H7 (cell line): Measurements from ENCODE around the gene PSME3IP1. TPM values are rescaled to one million over a fixed set of nuclear protein-coding genes. Genes with fewer than 3 reads are reported as not detected.

Source experiments
- DNase-seq: peaks from one replicate; pipeline ENCODE4 v3.0.0; 2012
- H3K27me3 ChIP-seq: 2 replicates; pipeline ENCODE4 v1.6.0; 2011; ENCODE audit warnings: mild to moderate bottlenecking, low read length; ENCODE audit not compliant: control insufficient read depth, insufficient read depth
- H3K36me3 ChIP-seq: replicated peaks from 2 replicates; pipeline ENCODE4 v1.5.1; 2011; ENCODE audit warnings: low read length; ENCODE audit not compliant: control insufficient read depth, insufficient read depth
- H3K4me3 ChIP-seq: 2 replicates; pipeline ENCODE4 v1.5.1; 2011; ENCODE audit warnings: low read depth, mild to moderate bottlenecking, control low read depth, low read length, moderate library complexity; ENCODE audit not compliant: insufficient read depth
- total RNA-seq: library from RNA; depleted of rRNA; stranded (reverse); fragments of >200 nt; shearing (Covaris generic); gene quantifications from 2 replicates; pipeline ENCODE4 v1.2.3, GENCODE V29; 2014

Gene PSME3IP1
- total RNA-seq, 1 experiment from 2014 or later = 63.3 TPM

GRCh38 chr16:57167538-57167937 is 18.3 kb downstream of the PSME3IP1 start:
- Histone ChIP-seq H3K4me3 (no peak overlapping the region), H3K27me3 (no peaks in the 10 kb centered on the region), H3K36me3 (peaks cover 38% of the 10 kb centered on the region)
- no peak for DNase-seq

- H3K36me3 ChIP-seq = peaks cover 34% of the 10 kb centered on the region
- H3K4me3 ChIP-seq = no peak overlapping the region
- no peaks in the 10 kb centered on the region for H3K27me3 ChIP-seq
- DNase-seq = no peak
These were observed 18.9 kb downstream of the PSME3IP1 start for GRCh38 chr16:57166951-57167350.

- no peaks in the 10 kb centered on the region for H3K27me3 ChIP-seq
- no peak overlapping the region for H3K4me3 ChIP-seq
- no peak for DNase-seq
- peaks cover 29% of the 10 kb centered on the region for H3K36me3 ChIP-seq
These were observed 19.4 kb downstream of the PSME3IP1 start for GRCh38 chr16:57166451-57166850.

GRCh38 chr16:57165938-57166337 is 19.9 kb downstream of the PSME3IP1 start:
- Histone ChIP-seq H3K27me3 (no peaks in the 10 kb centered on the region), H3K36me3 (peaks cover 27% of the 10 kb centered on the region), H3K4me3 (no peak overlapping the region)
- DNase-seq = no peak

- no peak for DNase-seq
- no peak overlapping the region for H3K4me3 ChIP-seq
- peaks cover 26% of the 10 kb centered on the region for H3K36me3 ChIP-seq
- no peaks in the 10 kb centered on the region for H3K27me3 ChIP-seq
These were observed 20.4 kb downstream of the PSME3IP1 start for GRCh38 chr16:57165483-57165882.

- Histone ChIP-seq H3K36me3 (peaks cover 20% of the 10 kb centered on the region), H3K27me3 (no peaks in the 10 kb centered on the region), H3K4me3 (no peak overlapping the region)
- no peak for DNase-seq
These were observed 22.0 kb downstream of the PSME3IP1 start for GRCh38 chr16:57163842-57164241.

- peaks cover 9% of the 10 kb centered on the region for H3K36me3 ChIP-seq
- no peak overlapping the region for H3K4me3 ChIP-seq
- H3K27me3 ChIP-seq = no peaks in the 10 kb centered on the region
- peak; percentile 38 for DNase-seq
These were observed 26.4 kb downstream of the PSME3IP1 start for GRCh38 chr16:57159447-57159846.

- Histone ChIP-seq H3K27me3 (no peaks in the 10 kb centered on the region), H3K4me3 (no peak overlapping the region), H3K36me3 (peaks cover 10% of the 10 kb centered on the region)
- no peak for DNase-seq
These were observed 28.3 kb downstream of the PSME3IP1 start for GRCh38 chr16:57157533-57157932.

GRCh38 chr16:57156351-57156703 is 29.5 kb downstream of the PSME3IP1 start:
- peaks cover 10% of the 10 kb centered on the region for H3K36me3 ChIP-seq
- no peak for DNase-seq
- no peak overlapping the region for H3K4me3 ChIP-seq
- no peaks in the 10 kb centered on the region for H3K27me3 ChIP-seq

GRCh38 chr16:57155702-57156350 is 30.0 kb downstream of the PSME3IP1 start:
- Histone ChIP-seq H3K36me3 (peaks cover 10% of the 10 kb centered on the region), H3K4me3 (no peak overlapping the region), H3K27me3 (no peaks in the 10 kb centered on the region)
- no peak for DNase-seq

- Histone ChIP-seq H3K27me3 (no peaks in the 10 kb centered on the region), H3K36me3 (peaks cover 10% of the 10 kb centered on the region), H3K4me3 (no peak overlapping the region)
- DNase-seq = no peak
These were observed 32.0 kb downstream of the PSME3IP1 start for GRCh38 chr16:57153841-57154240.

- no peak overlapping the region for H3K4me3 ChIP-seq
- no peaks in the 10 kb centered on the region for H3K27me3 ChIP-seq
- no peak for DNase-seq
- H3K36me3 ChIP-seq = peaks cover 8% of the 10 kb centered on the region
These were observed 33.4 kb downstream of the PSME3IP1 start for GRCh38 chr16:57152096-57153093.

GRCh38 chr16:57151369-57151768 is 34.5 kb downstream of the PSME3IP1 start:
- Histone ChIP-seq H3K36me3 (peaks cover 8% of the 10 kb centered on the region), H3K27me3 (no peaks in the 10 kb centered on the region), H3K4me3 (no peak overlapping the region)
- DNase-seq = peak; percentile 72

- no peaks in the 10 kb centered on the region for H3K27me3 ChIP-seq
- H3K4me3 ChIP-seq = no peak overlapping the region
- peak; percentile 47 for DNase-seq
- H3K36me3 ChIP-seq = peaks cover 8% of the 10 kb centered on the region
These were observed 35.0 kb downstream of the PSME3IP1 start for GRCh38 chr16:57150682-57151330.

- Histone ChIP-seq H3K27me3 (no peaks in the 10 kb centered on the region), H3K36me3 (peaks cover 5% of the 10 kb centered on the region), H3K4me3 (no peak overlapping the region)
- no peak for DNase-seq
These were observed 36.4 kb downstream of the PSME3IP1 start for GRCh38 chr16:57149391-57149790.
